UCSD-AML1 (cell line): ENCODE measurements around the gene FBXW7.
"Not testable (repeated sequence)": the region's sequence is repeated elsewhere in the genome, so short reads cannot be mapped to it uniquely, and the experiment has no call there.

Source experiments
- DNase-seq: peaks from one replicate; lab custom pipeline; 2025; ENCODE audit not compliant: unreplicated experiment; lab: John Stamatoyannopoulos, UW

FBXW7 gene

GRCh38 chr4:152535903-152536544 is at the start of gene FBXW7:
Gene FBXW7 (minus strand): TSS chr4:152536092. CDS start chr4:152411803, 124,289 bp downstream.
- DNase-seq: peak; percentile 100

GRCh38 chr4:152585023-152585441 is 49.1 kb upstream of the FBXW7 start:
- no peak for DNase-seq

- DNase-seq: no peak
Observed at GRCh38 chr4:152581536-152582160, 45.8 kb upstream of the FBXW7 start.

- no peak for DNase-seq
Observed at GRCh38 chr4:152579916-152580315, 44.0 kb upstream of the FBXW7 start.

- DNase-seq: no peak
Observed at GRCh38 chr4:152579107-152579764, 43.3 kb upstream of the FBXW7 start.

- no peak for DNase-seq
Observed at GRCh38 chr4:152578670-152579069, 42.8 kb upstream of the FBXW7 start.

GRCh38 chr4:152577708-152578396 is 42.0 kb upstream of the FBXW7 start:
- no peak for DNase-seq

- DNase-seq: no peak
Observed at GRCh38 chr4:152575533-152575932, 39.6 kb upstream of the FBXW7 start.

GRCh38 chr4:152573861-152574260 is 38.0 kb upstream of the FBXW7 start:
- no peak for DNase-seq

- DNase-seq: no peak
Observed at GRCh38 chr4:152572417-152573086, 36.7 kb upstream of the FBXW7 start.

- no peak for DNase-seq
Observed at GRCh38 chr4:152571770-152572169, 35.9 kb upstream of the FBXW7 start.

- no peak for DNase-seq
Observed at GRCh38 chr4:152571296-152571695, 35.4 kb upstream of the FBXW7 start.

GRCh38 chr4:152565333-152565732 is 29.4 kb upstream of the FBXW7 start:
- DNase-seq: no peak

- no peak for DNase-seq
Observed at GRCh38 chr4:152564336-152564735, 28.4 kb upstream of the FBXW7 start.

GRCh38 chr4:152563209-152563608 is 27.3 kb upstream of the FBXW7 start:
- DNase-seq: no peak

GRCh38 chr4:152559641-152560040 is 23.7 kb upstream of the FBXW7 start:
- DNase-seq: no peak

GRCh38 chr4:152558396-152558795 is 22.5 kb upstream of the FBXW7 start:
- DNase-seq: no peak

GRCh38 chr4:152556834-152557233 is 20.9 kb upstream of the FBXW7 start:
- no peak for DNase-seq

GRCh38 chr4:152556283-152556682 is 20.4 kb upstream of the FBXW7 start:
- no peak for DNase-seq

GRCh38 chr4:152554742-152555141 is 18.9 kb upstream of the FBXW7 start:
- no peak for DNase-seq

- not testable (repeated sequence) for DNase-seq
Observed at GRCh38 chr4:152550687-152551086, 14.8 kb upstream of the FBXW7 start.
